NCI-H2227 treated with DMSO at 0.1 percent for 48 hours (cell line): ENCODE measurements around the gene ARHGEF7.

Source experiments
- DNase-seq: peaks from one replicate; lab custom pipeline; 2025; lab: John Stamatoyannopoulos, UW

ARHGEF7 gene

GRCh38 chr13:111346101-111346680 is 231.1 kb downstream of the ARHGEF7 start:
- DNase-seq, result no peak

DNA sequence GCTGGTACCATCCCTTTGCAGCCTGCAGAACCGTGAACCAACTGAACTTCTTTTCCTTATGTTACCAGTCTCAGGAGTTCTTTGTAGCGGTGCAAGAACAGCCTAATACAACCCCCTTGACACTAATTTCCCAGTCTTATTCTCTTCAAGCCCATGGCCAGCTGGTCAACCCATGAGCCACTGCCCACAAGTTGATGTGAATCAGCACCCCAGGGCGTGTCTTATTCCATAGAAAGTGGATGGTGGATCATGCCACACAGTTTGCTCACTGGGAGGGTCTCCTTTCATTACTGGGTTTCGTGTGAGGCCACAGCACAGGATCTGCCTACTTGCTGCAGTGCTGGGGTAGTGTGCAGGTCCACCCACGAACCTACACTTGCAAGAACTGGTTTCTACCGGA is 232.3 kb downstream of the ARHGEF7 start:
- no peak for DNase-seq

DNA sequence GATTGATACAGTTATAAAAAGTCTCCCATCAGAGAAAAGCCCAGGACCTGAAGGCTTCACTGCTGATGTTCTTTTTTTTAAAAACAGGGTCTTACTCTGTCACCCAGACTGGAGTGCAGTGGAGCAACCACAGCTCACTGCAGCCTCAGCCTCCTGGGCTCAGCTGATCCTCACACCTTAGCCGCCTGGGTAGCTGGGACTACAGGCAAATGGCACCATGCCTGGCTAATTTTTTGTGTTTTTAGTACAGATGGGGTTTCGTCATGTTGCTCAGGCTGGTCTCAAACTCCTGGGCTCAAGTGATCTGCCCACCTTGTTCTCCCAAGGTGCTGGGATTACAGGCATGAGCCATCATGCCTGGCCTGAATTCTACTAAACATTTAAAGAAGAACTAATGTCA is 238.4 kb downstream of the ARHGEF7 start:
- DNase-seq, result no peak

DNA sequence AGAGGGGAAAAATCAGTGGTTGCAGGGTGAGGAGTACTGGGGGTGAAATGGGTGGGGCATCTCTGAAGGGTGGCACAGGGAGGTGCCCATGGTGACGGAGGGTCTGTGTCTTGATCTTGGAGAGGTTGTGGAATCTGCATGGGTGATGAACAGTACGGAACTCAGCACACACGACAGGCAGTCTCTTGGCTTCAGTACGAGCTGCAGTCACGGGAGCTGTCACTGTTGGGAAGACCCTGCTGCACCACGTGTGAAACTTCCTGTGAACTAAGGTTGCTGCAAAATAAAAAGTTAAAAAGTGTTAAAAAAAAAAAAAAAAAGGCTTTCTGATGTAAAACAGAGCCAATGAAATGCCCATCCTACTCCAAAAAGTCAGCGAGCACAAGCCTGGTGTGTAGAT is 239.7 kb downstream of the ARHGEF7 start:
- DNase-seq, result no peak
